ENCODE data around the gene SORD.

GRCh38 chr15:45026651-45027190 is 3.7 kb downstream of the SORD start:
- TF ChIP-seq SIN3A (IDR thresholded peaks at IDR 0.05; ENCODE audit: low read depth) (no peak), EZH2 (IDR thresholded peaks at IDR 0.05) (no peak), CTCF (IDR thresholded peaks at IDR 0.05 in 2 of 3, conservative IDR thresholded peaks at IDR 0.05 in 1 of 3; ENCODE audit: borderline replicate concordance in 1 of 3, insufficient read depth in 1 of 3, low read depth in 2 of 3, low read length in 2 of 3) (no peak)

All from HCT116 (cell line).